Mesenchymal stem cell (in vitro differentiated cells and primary cell): ENCODE results near the gene SELE.

ENCODE experiments used
- DNase-seq: peaks from one replicate; pipeline ENCODE4 v3.0.0-alpha.2; 2013
- H2AFZ ChIP-seq: one replicate; pipeline ENCODE4 v1.6.1; 2013; ENCODE audit warnings: low read depth, mild to moderate bottlenecking, control low read depth, inconsistent platforms, low read length, moderate library complexity
- H2AK5ac ChIP-seq: 2 replicates; pipeline ENCODE4 v1.6.1; 2013; ENCODE audit warnings: low read length, moderate library complexity, mild to moderate bottlenecking, inconsistent platforms; ENCODE audit not compliant: severe bottlenecking
- H2BK120ac ChIP-seq: one replicate; pipeline ENCODE4 v1.6.1; 2013; ENCODE audit warnings: low read depth, mild to moderate bottlenecking, inconsistent platforms, low read length, moderate library complexity
- H2BK12ac ChIP-seq, 2 experiments: one replicate each; pipeline ENCODE4 v1.6.1; 2013; ENCODE audit warnings: inconsistent platforms in 2 of 2, low read length in 2 of 2, mild to moderate bottlenecking in 2 of 2, moderate library complexity in 2 of 2, control low read depth in 1 of 2
- H2BK15ac ChIP-seq: one replicate; pipeline ENCODE4 v1.6.1; 2013; ENCODE audit warnings: mild to moderate bottlenecking, low read depth, inconsistent platforms; ENCODE audit not compliant: poor library complexity, severe bottlenecking
- H2BK5ac ChIP-seq: 2 replicates; pipeline ENCODE4 v1.6.1; 2013; ENCODE audit warnings: low read depth, mild to moderate bottlenecking, low read length, control low read depth, inconsistent platforms; ENCODE audit not compliant: poor library complexity, severe bottlenecking
- H3K14ac ChIP-seq, 2 experiments: one replicate each; pipeline ENCODE4 v1.6.1; 2013; ENCODE audit warnings: inconsistent platforms in 2 of 2, low read length in 2 of 2, control low read depth in 1 of 2, mild to moderate bottlenecking in 1 of 2, moderate library complexity in 1 of 2
- H3K18ac ChIP-seq, 2 experiments: one replicate each; pipeline ENCODE4 v1.6.1; 2013; ENCODE audit warnings: inconsistent platforms in 2 of 2, low read length in 2 of 2, control low read depth in 1 of 2, low read depth in 1 of 2, mild to moderate bottlenecking in 1 of 2
- H3K23ac ChIP-seq, 2 experiments: one replicate each; pipeline ENCODE4 v1.6.1; 2013; ENCODE audit warnings: inconsistent platforms in 2 of 2, low read length in 2 of 2, mild to moderate bottlenecking in 2 of 2, moderate library complexity in 2 of 2, control low read depth in 1 of 2
- H3K27ac ChIP-seq: 2 replicates; pipeline ENCODE4 v1.5.1; 2013; ENCODE audit warnings: mild to moderate bottlenecking, moderate library complexity, low read length, control low read depth, inconsistent platforms; ENCODE audit not compliant: poor library complexity, severe bottlenecking
- H3K27me3 ChIP-seq, 2 experiments: 2 replicates each; pipeline versions ENCODE4 v1.6.1 to v1.7.0; 2013; ENCODE audit warnings: low read length in 2 of 2, mild to moderate bottlenecking in 2 of 2, moderate library complexity in 2 of 2, control low read depth in 1 of 2, inconsistent platforms in 1 of 2; ENCODE audit not compliant: control insufficient read depth in 1 of 2, insufficient read depth in 1 of 2
- H3K36me3 ChIP-seq, 2 experiments: 2 replicates each; pipeline versions ENCODE4 v1.6.1 to v1.7.0; 2013; ENCODE audit warnings: low read length in 2 of 2, control low read depth in 1 of 2, inconsistent platforms in 1 of 2, low read depth in 1 of 2, mild to moderate bottlenecking in 1 of 2; ENCODE audit not compliant: insufficient read depth in 2 of 2, control insufficient read depth in 1 of 2
- H3K4ac ChIP-seq, 2 experiments: one replicate each; pipeline ENCODE4 v1.6.1; 2013; ENCODE audit warnings: inconsistent platforms in 2 of 2, low read length in 2 of 2, mild to moderate bottlenecking in 2 of 2, moderate library complexity in 2 of 2, control low read depth in 1 of 2, low read depth in 1 of 2
- H3K4me1 ChIP-seq: 2 replicates; pipeline ENCODE4 v1.6.1; 2013; ENCODE audit warnings: low read depth, low read length, control low read depth; ENCODE audit not compliant: control insufficient read depth, insufficient read depth
- H3K4me2 ChIP-seq: 2 replicates; pipeline ENCODE4 v1.6.1; 2013; ENCODE audit warnings: low read length, mild to moderate bottlenecking, inconsistent platforms; ENCODE audit not compliant: poor library complexity, severe bottlenecking
- H3K4me3 ChIP-seq, 2 experiments: 2 replicates each; pipeline versions ENCODE4 v1.5.1 to v1.7.0; 2013; ENCODE audit warnings: low read length in 2 of 2, mild to moderate bottlenecking in 2 of 2, control low read depth in 1 of 2, low read depth in 1 of 2; ENCODE audit not compliant: insufficient read depth in 1 of 2
- H3K79me1 ChIP-seq: replicated peaks from 2 replicates; pipeline ENCODE4 v1.6.1; 2013; ENCODE audit warnings: mild to moderate bottlenecking, control low read depth, low read length, inconsistent platforms; ENCODE audit not compliant: poor library complexity, severe bottlenecking
- H3K9ac ChIP-seq: 2 replicates; pipeline ENCODE4 v1.7.0; 2013; ENCODE audit warnings: mild to moderate bottlenecking, low read length, moderate library complexity
- H3K9me3 ChIP-seq: 2 replicates; pipeline ENCODE4 v1.7.0; 2013; ENCODE audit warnings: mild to moderate bottlenecking, low read length; ENCODE audit not compliant: control insufficient read depth
- H4K8ac ChIP-seq: one replicate; pipeline ENCODE4 v1.6.1; 2013; ENCODE audit warnings: inconsistent platforms, mild to moderate bottlenecking, low read length, moderate library complexity
- H4K91ac ChIP-seq: one replicate; pipeline ENCODE4 v1.6.1; 2013; ENCODE audit warnings: mild to moderate bottlenecking, low read length, inconsistent platforms
- WGBS: methylation state at CpG from one replicate; pipeline ENCODE4 v1.1.7; 2013; ENCODE audit warnings: mixed read lengths; 5-methylcytosine and 5-hydroxymethylcytosine counted together

SELE gene

DNA sequence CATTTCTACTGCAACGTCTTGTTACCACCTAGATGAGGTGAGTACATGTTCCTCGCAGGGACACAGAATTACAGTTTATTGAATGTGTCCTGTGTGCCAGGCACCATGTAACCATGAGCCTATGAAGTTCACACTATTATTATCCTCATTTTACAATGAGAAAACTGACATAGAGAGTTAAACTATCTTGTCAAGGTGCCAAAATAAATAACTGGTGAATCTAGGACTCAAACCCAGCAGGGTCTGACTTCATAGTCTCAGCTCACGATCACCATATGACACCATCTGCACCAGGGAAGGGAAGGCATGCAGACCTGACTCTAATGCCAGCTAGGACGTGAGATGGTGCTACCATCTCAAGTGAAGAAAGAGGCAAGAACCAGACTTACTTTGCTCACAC, 2.4 kb downstream of the SELE start:
- no peak overlapping the region for H3K27ac ChIP-seq
- no peak overlapping the region for H3K4ac ChIP-seq
- peaks cover 0 to 67% of the 10 kb centered on the region in 2 experiments for H3K27me3 ChIP-seq
- no peak overlapping the region for H2BK15ac ChIP-seq
- H3K9me3 ChIP-seq: no peaks in the 10 kb centered on the region
- no peak overlapping the region for H3K9ac ChIP-seq
- 84% methylated on average over 3 of the region's 4 CpGs for WGBS
- H2BK120ac ChIP-seq: no peak overlapping the region
- H3K14ac ChIP-seq: no peak overlapping the region
- no peak overlapping the region for H3K4me3 ChIP-seq
- H3K4me1 ChIP-seq: no peaks in the 10 kb centered on the region
- H2BK5ac ChIP-seq: no peak overlapping the region
- DNase-seq: no peak
- no peaks in the 10 kb centered on the region for H3K36me3 ChIP-seq
- H3K79me1 ChIP-seq: no peaks in the 10 kb centered on the region
- no peak overlapping the region for H4K8ac ChIP-seq
- H3K4me2 ChIP-seq: no peak overlapping the region
- no peak overlapping the region for H3K23ac ChIP-seq
- H3K18ac ChIP-seq: no peak overlapping the region
- no peak overlapping the region for H4K91ac ChIP-seq
- H2AK5ac ChIP-seq: no peak overlapping the region
- no peak overlapping the region for H2AFZ ChIP-seq
- no peak overlapping the region for H2BK12ac ChIP-seq

DNA sequence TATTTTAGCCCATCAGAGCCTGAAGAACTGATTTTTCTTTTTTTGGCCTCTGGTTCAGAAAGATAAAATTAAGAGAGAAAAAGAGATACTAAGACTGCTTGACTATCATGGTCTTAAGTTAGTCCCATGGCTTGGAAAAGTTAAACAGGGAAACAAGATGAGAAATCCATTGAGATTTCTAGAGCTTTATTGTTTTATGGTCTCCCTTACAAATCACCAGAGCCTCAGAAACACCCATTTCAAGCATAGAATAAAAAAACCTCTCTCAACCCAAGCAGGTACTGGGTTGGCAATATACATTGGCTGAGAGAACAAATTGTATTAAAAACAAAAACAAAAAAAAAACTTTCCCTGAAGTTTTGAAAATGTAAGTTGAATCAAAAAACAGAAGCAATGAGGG, 3.9 kb downstream of the SELE start:
- Histone ChIP-seq H3K9ac (no peak overlapping the region), H2BK5ac (no peak overlapping the region), H4K91ac (no peak overlapping the region), H3K79me1 (no peaks in the 10 kb centered on the region), H3K9me3 (no peaks in the 10 kb centered on the region), H3K36me3 (no peaks in the 10 kb centered on the region), H2AK5ac (no peak overlapping the region), H3K23ac (no peak overlapping the region), H3K18ac (no peak overlapping the region), H3K4me1 (no peaks in the 10 kb centered on the region), H2BK15ac (no peak overlapping the region), H4K8ac (no peak overlapping the region), H3K27ac (no peak overlapping the region), H3K4ac (no peak overlapping the region), H3K4me3 (no peak overlapping the region), H2BK120ac (no peak overlapping the region), H3K4me2 (no peak overlapping the region), H2BK12ac (no peak overlapping the region), H2AFZ (no peak overlapping the region), H3K27me3 (peaks cover 0 to 62% of the 10 kb centered on the region in 2 experiments), H3K14ac (peak overlapping the region in 1 of 2 experiments; percentile 74)
- no peak for DNase-seq

DNA sequence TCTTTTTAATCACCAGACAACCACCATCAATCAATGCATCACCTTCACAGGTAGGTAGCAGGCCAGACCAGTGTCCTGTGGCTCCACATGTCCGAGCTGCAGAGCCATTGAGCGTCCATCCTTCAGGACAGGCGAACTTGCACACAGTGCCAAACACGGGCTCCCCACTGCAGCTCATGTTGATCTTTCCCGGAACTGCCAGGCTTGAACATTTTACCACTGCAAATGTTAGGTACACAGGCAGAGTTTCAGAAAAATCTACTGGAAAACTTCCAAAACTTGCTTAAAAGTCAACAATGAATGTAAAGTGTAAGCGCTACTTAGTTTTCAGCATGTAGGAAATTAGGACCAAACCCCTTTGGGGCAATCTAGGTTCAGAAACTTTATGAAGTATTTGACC, 6.6 kb downstream of the SELE start:
- no peak overlapping the region for H3K23ac ChIP-seq

DNA sequence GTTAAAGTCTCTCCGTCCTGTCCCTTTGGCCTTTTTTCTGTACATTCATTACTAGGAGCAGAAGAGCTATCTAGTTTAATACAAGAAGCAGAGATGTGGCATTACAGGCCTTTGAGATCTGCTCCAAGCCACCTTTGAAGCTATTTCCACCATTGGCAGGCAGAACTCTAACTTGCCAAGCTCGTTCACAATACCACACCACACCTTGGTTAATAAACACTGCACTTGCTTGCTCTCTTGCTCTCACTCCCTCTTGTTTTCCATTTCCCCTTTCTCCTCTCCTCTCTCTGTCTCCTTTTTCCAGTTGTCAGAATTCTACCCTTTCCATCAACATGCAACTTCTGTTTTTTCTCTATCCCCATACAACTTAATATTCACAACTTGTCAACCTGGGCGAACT, 7.0 kb downstream of the SELE start:
- no peak overlapping the region for H3K18ac ChIP-seq
- H3K36me3 ChIP-seq: no peaks in the 10 kb centered on the region
- no peak overlapping the region for H4K8ac ChIP-seq
- no peak for DNase-seq
- no peak overlapping the region for H3K14ac ChIP-seq
- WGBS: 89% methylated on average over 2 of the region's 3 CpGs
- H2BK15ac ChIP-seq: no peak overlapping the region
- H3K9me3 ChIP-seq: no peaks in the 10 kb centered on the region
- H3K27me3 ChIP-seq: peaks cover 0 to 43% of the 10 kb centered on the region in 2 experiments
- H2BK12ac ChIP-seq: no peak overlapping the region
- H2AFZ ChIP-seq: no peak overlapping the region
- no peak overlapping the region for H2BK5ac ChIP-seq
- H2AK5ac ChIP-seq: no peak overlapping the region
- H3K23ac ChIP-seq: no peak overlapping the region
- no peak overlapping the region for H2BK120ac ChIP-seq
- no peak overlapping the region for H3K27ac ChIP-seq
- H3K4me3 ChIP-seq: no peak overlapping the region
- H3K4me2 ChIP-seq: no peak overlapping the region
- H3K79me1 ChIP-seq: no peaks in the 10 kb centered on the region
- no peak overlapping the region for H3K4ac ChIP-seq
- no peak overlapping the region for H4K91ac ChIP-seq
- no peaks in the 10 kb centered on the region for H3K4me1 ChIP-seq
- H3K9ac ChIP-seq: no peak overlapping the region

More for the DNA sequence above, 6.6 kb downstream of the SELE start:
- H3K27ac ChIP-seq: no peak overlapping the region
- H3K4ac ChIP-seq: no peak overlapping the region
- no peaks in the 10 kb centered on the region for H3K4me1 ChIP-seq
- no peak overlapping the region for H4K8ac ChIP-seq
- 90% methylated on average over 6 of the region's 6 CpGs for WGBS
- no peak overlapping the region for H2BK15ac ChIP-seq
- no peak overlapping the region for H2AK5ac ChIP-seq
- H3K4me3 ChIP-seq: no peak overlapping the region
- H3K27me3 ChIP-seq: peaks cover 0 to 45% of the 10 kb centered on the region in 2 experiments
- no peak overlapping the region for H3K4me2 ChIP-seq
- H3K79me1 ChIP-seq: no peaks in the 10 kb centered on the region
- H3K36me3 ChIP-seq: no peaks in the 10 kb centered on the region
- no peak overlapping the region for H2AFZ ChIP-seq
- H2BK5ac ChIP-seq: no peak overlapping the region
- no peak overlapping the region for H2BK12ac ChIP-seq
- no peak overlapping the region for H4K91ac ChIP-seq
- H3K9ac ChIP-seq: no peak overlapping the region
- DNase-seq: no peak
- no peak overlapping the region for H2BK120ac ChIP-seq
- H3K14ac ChIP-seq: no peak overlapping the region
- no peak overlapping the region for H3K18ac ChIP-seq
- no peaks in the 10 kb centered on the region for H3K9me3 ChIP-seq
